GM12878 (cell line): ENCODE results near the gene KCNJ18. TPM values are rescaled to one million over a fixed set of nuclear protein-coding genes. Genes with fewer than 3 reads are reported as not detected.
"Not testable (repeated sequence)": the region's sequence is repeated elsewhere in the genome, so short reads cannot be mapped to it uniquely, and the experiment has no call there.

Experiments used
- ATAC-seq: fragments of 200-7000 bp; cut with Tn5 transposase; 3 replicates; pipeline ENCODE4 v1.9.1; 2020; ENCODE audit warnings: mild to moderate bottlenecking, moderate library complexity
- BruUV-seq: library from RNA; stranded (reverse); fragments of 400-500 nt; replicated peaks from 2 replicates; lab custom pipeline; 2021; lab: Mats Ljungman, UMichigan
- CTCF ChIA-PET: fragments of 300-600 bp; sonication (Branson Sonifier 250); formaldehyde crosslinking; extraction: SDS; loops from one replicate; lab custom pipeline; 2021; ENCODE audit warnings: inconsistent platforms; lab: Yijun Ruan, JAX
- POLR2A ChIA-PET: fragments of 350-600 bp; formaldehyde crosslinking; extraction: SDS; loops from one replicate; lab custom pipeline; 2021; ENCODE audit warnings: inconsistent platforms; lab: Charles Lee
- RAD21 ChIA-PET: fragments of 300-600 bp; sonication (Branson Sonifier 250); formaldehyde crosslinking; loops from one replicate; lab custom pipeline; 2023; ENCODE audit warnings: antibody characterized with exemption; ENCODE audit not compliant: unreplicated experiment; lab: Charles Lee
- SMC1A ChIA-PET: fragments of 300-600 bp; sonication (Branson Sonifier 250); formaldehyde crosslinking; loops from one replicate; lab custom pipeline; 2023; ENCODE audit not compliant: unreplicated experiment, uncharacterized antibody; lab: Charles Lee
- DNase-seq: peaks from one replicate; pipeline ENCODE4 v3.0.0-alpha.2; 2011; ENCODE audit warnings: low read depth, low spot score
- FAIRE-seq: peaks from 3 replicates; lab custom pipeline; 2011; peaks lifted over from hg19 to GRCh38; lab: Jason Lieb, UNC
- H2AFZ ChIP-seq: 2 replicates; pipeline ENCODE4 v1.6.0; 2011; ENCODE audit warnings: low read depth, low read length, control low read depth; ENCODE audit not compliant: control insufficient read depth
- H3K27ac ChIP-seq: 2 replicates; pipeline ENCODE4 v1.5.1; 2011; ENCODE audit warnings: control low read depth; ENCODE audit not compliant: control insufficient read depth, insufficient read depth
- H3K27me3 ChIP-seq, 2 experiments: replicated peaks in 1 of 2; 2 replicates each; pipeline versions ENCODE4 v1.6.0 to v1.6.1; 2011; ENCODE audit warnings: low read length in 1 of 2; ENCODE audit not compliant: control insufficient read depth in 2 of 2, insufficient read depth in 2 of 2
- H3K36me3 ChIP-seq, 2 experiments: 2 replicates each; pipeline ENCODE4 v1.5.1; 2011; ENCODE audit warnings: low read length in 1 of 2; ENCODE audit not compliant: control insufficient read depth in 2 of 2, insufficient read depth in 2 of 2
- H3K4me1 ChIP-seq: 2 replicates; pipeline ENCODE4 v1.6.1; 2011; ENCODE audit warnings: mild to moderate bottlenecking, low read length, moderate library complexity, mixed read lengths; ENCODE audit not compliant: control insufficient read depth, insufficient read depth
- H3K4me2 ChIP-seq: 2 replicates; pipeline ENCODE4 v1.6.0; 2011; ENCODE audit warnings: control low read depth; ENCODE audit not compliant: control insufficient read depth, insufficient read depth
- H3K4me3 ChIP-seq: fragments of 200-600 bp; sonication (generic); 2 replicates; pipeline ENCODE4 v1.5.1; 2016
- H3K79me2 ChIP-seq: 2 replicates; pipeline ENCODE4 v1.6.0; 2011; ENCODE audit warnings: low read length; ENCODE audit not compliant: control insufficient read depth, insufficient read depth
- H3K9ac ChIP-seq: 2 replicates; pipeline ENCODE4 v1.8.0; 2011; ENCODE audit warnings: low read length, control low read depth, mixed read lengths; ENCODE audit not compliant: control insufficient read depth, insufficient read depth
- H3K9me3 ChIP-seq: replicated peaks from 3 replicates; pipeline ENCODE4 v1.5.1; 2011; ENCODE audit warnings: mild to moderate bottlenecking, low read length; ENCODE audit not compliant: control insufficient read depth, insufficient read depth
- H4K20me1 ChIP-seq: 2 replicates; pipeline ENCODE4 v1.6.0; 2011; ENCODE audit not compliant: control insufficient read depth, insufficient read depth
- ATF3 ChIP-seq: IDR thresholded peaks from 2 replicates; pipeline ENCODE4 v1.6.1; 2011; ENCODE audit warnings: low read depth, mild to moderate bottlenecking, low read length, moderate library complexity, borderline replicate concordance; ENCODE audit errors: extremely low read depth
- BMI1 ChIP-seq: fragments of 450-650 bp; IDR thresholded peaks from 2 replicates; pipeline ENCODE4 v1.6.1; 2016; ENCODE audit warnings: mild to moderate bottlenecking, moderate library complexity, borderline replicate concordance
- CBFB ChIP-seq: IDR thresholded peaks from 2 replicates; pipeline ENCODE4 v1.6.1; 2016; ENCODE audit warnings: antibody characterized with exemption, low read depth
- CHD4 ChIP-seq: fragments of 200-600 bp; sonication (generic); IDR thresholded peaks from 2 replicates; pipeline ENCODE4 v1.6.1; 2016; ENCODE audit warnings: mild to moderate bottlenecking
- KAT2A ChIP-seq: conservative IDR thresholded peaks from 2 replicates; pipeline ENCODE4 v1.6.1; 2011; ENCODE audit warnings: low read depth, low read length; ENCODE audit not compliant: control insufficient read depth
- MEF2A ChIP-seq: IDR thresholded peaks from 2 replicates; pipeline ENCODE4 v1.6.1; 2011; ENCODE audit warnings: low read depth, mild to moderate bottlenecking, low read length, moderate library complexity; ENCODE audit not compliant: insufficient read depth
- NR2F1 ChIP-seq: fragments of 450-650 bp; conservative IDR thresholded peaks from 2 replicates; pipeline ENCODE4 v1.6.1; 2017; ENCODE audit warnings: mild to moderate bottlenecking
- PAX5 ChIP-seq: IDR thresholded peaks from 2 replicates; pipeline ENCODE4 v1.6.1; 2011; ENCODE audit warnings: low read depth, low read length, borderline replicate concordance
- SMARCA5 ChIP-seq: fragments of 450-650 bp; IDR thresholded peaks from 2 replicates; pipeline ENCODE4 v1.6.1; 2017; ENCODE audit warnings: mild to moderate bottlenecking
- YBX1 ChIP-seq: fragments of 450-650 bp; IDR thresholded peaks from 2 replicates; pipeline ENCODE4 v1.6.1; 2016; ENCODE audit warnings: antibody characterized with exemption
- ZZZ3 ChIP-seq: IDR thresholded peaks from 2 replicates; pipeline ENCODE4 v1.6.1; 2011; ENCODE audit warnings: low read depth; ENCODE audit not compliant: control insufficient read depth, insufficient read length
- WGBS: methylation state at CpG from one replicate; pipeline ENCODE4 v1.1.6; 2016; ENCODE audit warnings: low lambda C conversion rate; ENCODE audit not compliant: insufficient replicate concordance, insufficient coverage; ENCODE audit errors: missing lambda C conversion rate; 5-methylcytosine and 5-hydroxymethylcytosine counted together
- in situ Hi-C: fragments of 300-500 bp; cut with MboI; formaldehyde crosslinking; loops from 9 replicates; pipeline ENCODE4 v1.14.3; 2018; ENCODE audit warnings: mixed read lengths
- intact Hi-C: fragments of 100-400 bp; cut with micrococcal nuclease; formaldehyde crosslinking; loops from one replicate; pipeline ENCODE4 v1.14.2; 2022; ENCODE audit not compliant: unreplicated experiment
- polyA plus RNA-seq, 11 experiments: library from polyadenylated mRNA; depleted of rRNA in 4 of 11; unstranded in 6 of 11; stranded (reverse) in 5 of 11; fragments of >200 nt; fragmentation: Nextera tagmentation in 4 of 11; fragmentation: Illumina TruSeq in 1 of 11; extraction: Ambion mirVana in 4 of 11; extraction: Trizol in 1 of 11; gene quantifications; 1 replicate in 1 of 11; 2 replicates in 10 of 11; pipeline versions ENCODE4 v1.2.1 to v1.2.3, GENCODE V29; 2011 to 2016; ENCODE audit warnings: inconsistent platforms in 2 of 11, missing spikeins in 2 of 11, low read depth in 1 of 11
- total RNA-seq, 4 experiments: library from RNA; depleted of rRNA in 3 of 4; stranded (reverse); fragments of >200 nt in 3 of 4; fragmentation: Illumina TruSeq in 1 of 4; extraction: Trizol in 1 of 4; gene quantifications; 2 replicates each; pipeline versions ENCODE4 v1.2.1 to v1.2.3, GENCODE V29; 2013 to 2021

The KCNJ18 gene
- total and polyA plus RNA-seq, 10 of the 15 experiments (the other 5 are each of a cell fraction or from before 2014, with no cell fraction given) = not detected

- WGBS = 28% methylated on average over 13 of the region's 13 CpGs
- in situ Hi-C loops (no loop called here), intact Hi-C loops (no loop called here)
- ATAC-seq (no peak), FAIRE-seq (no peak), DNase-seq (no peak)
- no peaks in the 10 kb centered on the region for H3K79me2 ChIP-seq
- TF ChIP-seq KAT2A (no peak), PAX5 (no peak), ZZZ3 (no peak), BMI1 (no peak), CBFB (no peak), ATF3 (no peak), CHD4 (no peak), NR2F1 (no peak), YBX1 (no peak), SMARCA5 (no peak), MEF2A (no peak)
- H3K4me1 ChIP-seq = no peaks in the 10 kb centered on the region
- no peaks in the 10 kb centered on the region for H4K20me1 ChIP-seq
- SMC1A ChIA-PET = no interaction called here
- no peak overlapping the region for H3K27ac ChIP-seq
- no peak overlapping the region for H3K4me3 ChIP-seq
- CTCF ChIA-PET = no interaction called here
- no peaks in the 10 kb centered on the region for H3K27me3 ChIP-seq
- no peak overlapping the region for H3K4me2 ChIP-seq
- RAD21 ChIA-PET = no interaction called here
- no peaks in the 10 kb centered on the region; the same call in 2 of the 3 replicates for H3K9me3 ChIP-seq
- no TSS peak for BruUV-seq
- POLR2A ChIA-PET = no interaction called here
- no peak overlapping the region for H3K9ac ChIP-seq
- no peak overlapping the region for H2AFZ ChIP-seq
- H3K36me3 ChIP-seq = no peaks in the 10 kb centered on the region
These were observed 50.0 kb downstream of the KCNJ18 start for GRCh38 chr17:21742326-21742725.

GRCh38 chr17:21744151-21744550, 51.8 kb downstream of the KCNJ18 start:
- H3K9ac ChIP-seq, FAIRE-seq, DNase-seq, H3K27me3 ChIP-seq, ATAC-seq, H4K20me1 ChIP-seq, H3K4me1 ChIP-seq, H3K79me2 ChIP-seq, H3K9me3 ChIP-seq, H2AFZ ChIP-seq, H3K36me3 ChIP-seq, H3K27ac ChIP-seq, H3K4me3 ChIP-seq, RAD21 ChIA-PET, POLR2A ChIA-PET, CTCF ChIA-PET, in situ Hi-C loops, intact Hi-C loops, BruUV-seq, SMC1A ChIA-PET, H3K4me2 ChIP-seq: not testable (repeated sequence)
- 0% methylated on average over 3 of the region's 3 CpGs for WGBS

- FAIRE-seq, in situ Hi-C loops, intact Hi-C loops: not testable (repeated sequence)
These were observed 52.3 kb downstream of the KCNJ18 start for GRCh38 chr17:21744621-21745020.

More at GRCh38 chr17:21744621-21745020, 52.3 kb downstream of the KCNJ18 start:
- ATAC-seq, POLR2A ChIA-PET, CTCF ChIA-PET, H3K27ac ChIP-seq, BruUV-seq, H3K27me3 ChIP-seq, H3K4me2 ChIP-seq, H3K4me3 ChIP-seq, H3K9ac ChIP-seq, SMC1A ChIA-PET, H3K36me3 ChIP-seq, DNase-seq, RAD21 ChIA-PET, H3K9me3 ChIP-seq, H4K20me1 ChIP-seq, H3K79me2 ChIP-seq, H2AFZ ChIP-seq, H3K4me1 ChIP-seq: not testable (repeated sequence)
- 43% methylated on average over 7 of the region's 9 CpGs for WGBS
